CMK (cell line): Measurements from ENCODE around the gene DNAJC21.

Experiments
- DNase-seq: peaks from one replicate; pipeline ENCODE4 v3.0.0-alpha.2; 2010; ENCODE audit warnings: low read depth

Gene DNAJC21

DNA sequence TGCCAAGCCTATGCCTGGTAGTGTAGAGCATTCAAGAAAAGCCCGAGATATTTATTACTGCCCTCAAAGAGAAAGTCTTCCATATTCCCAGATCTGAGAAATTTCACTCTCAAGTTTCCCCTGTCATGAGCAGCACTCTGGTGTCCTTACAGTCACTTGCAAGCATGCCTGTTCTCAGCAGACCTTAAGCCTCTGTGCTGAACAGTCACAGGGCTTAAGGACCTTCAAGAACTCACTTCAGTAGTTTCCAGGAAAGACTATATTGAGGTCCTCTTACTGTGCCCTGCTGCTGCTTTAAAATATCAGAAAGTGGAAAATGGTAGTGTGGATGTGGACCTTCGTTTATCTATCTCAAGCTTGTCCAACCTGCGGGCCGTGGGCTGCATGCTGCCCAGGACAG lies 53.5 kb downstream of the DNAJC21 start:
- no peak for DNase-seq

DNA sequence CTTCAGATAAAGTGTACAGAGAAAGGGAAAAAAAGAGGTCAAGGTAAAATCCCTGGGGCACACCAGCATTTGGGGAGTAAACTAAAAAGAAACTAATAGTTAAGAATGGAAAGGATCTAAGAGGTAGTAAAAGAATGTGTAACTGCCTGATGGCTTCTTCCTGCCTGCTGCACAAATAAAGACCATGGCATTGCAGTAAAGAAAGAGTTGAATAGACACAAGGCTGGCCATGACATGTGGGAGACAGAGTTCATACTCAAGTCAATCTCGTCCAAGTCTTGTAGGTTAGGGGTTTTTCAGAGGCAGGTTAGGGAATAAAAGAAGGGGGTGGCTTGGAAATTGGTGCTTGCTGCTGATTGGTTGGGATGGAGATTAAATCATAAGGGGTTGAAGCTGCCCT lies 57.6 kb downstream of the DNAJC21 start:
- no peak for DNase-seq

DNA sequence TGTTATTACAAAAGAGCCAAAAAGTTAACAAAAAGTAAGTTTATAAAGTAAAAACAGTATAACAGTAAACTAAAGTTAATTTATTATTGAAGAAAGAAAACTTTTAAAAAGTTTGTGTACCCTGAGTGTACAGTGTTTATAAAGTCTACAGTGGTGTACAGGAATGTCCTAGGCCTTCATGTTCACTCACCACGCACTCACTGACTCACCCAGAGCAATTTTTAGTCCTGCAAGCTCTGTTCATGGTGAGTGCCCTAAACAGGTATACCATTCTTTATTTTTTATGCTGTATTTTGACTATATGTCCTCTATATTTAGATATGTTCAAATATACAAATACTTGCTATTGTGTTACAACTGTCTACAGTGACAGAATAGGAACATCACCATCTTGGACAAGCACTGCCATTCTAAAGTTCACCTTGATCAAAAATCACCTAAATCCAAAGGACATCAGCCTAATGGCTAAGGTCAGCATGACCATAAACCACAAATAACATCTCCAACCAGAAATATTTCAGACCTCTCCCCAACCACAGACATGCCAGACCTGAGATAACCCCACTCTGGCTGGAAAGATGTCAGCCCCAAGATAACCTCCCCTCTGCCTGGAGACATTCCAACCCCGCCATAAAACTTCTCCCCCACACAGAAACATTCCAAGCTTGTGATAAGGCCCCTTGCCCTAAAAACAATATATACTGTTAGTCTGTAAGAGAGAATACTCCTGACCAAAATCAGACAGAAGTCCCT lies 62.3 kb downstream of the DNAJC21 start:
- no peak for DNase-seq

DNA sequence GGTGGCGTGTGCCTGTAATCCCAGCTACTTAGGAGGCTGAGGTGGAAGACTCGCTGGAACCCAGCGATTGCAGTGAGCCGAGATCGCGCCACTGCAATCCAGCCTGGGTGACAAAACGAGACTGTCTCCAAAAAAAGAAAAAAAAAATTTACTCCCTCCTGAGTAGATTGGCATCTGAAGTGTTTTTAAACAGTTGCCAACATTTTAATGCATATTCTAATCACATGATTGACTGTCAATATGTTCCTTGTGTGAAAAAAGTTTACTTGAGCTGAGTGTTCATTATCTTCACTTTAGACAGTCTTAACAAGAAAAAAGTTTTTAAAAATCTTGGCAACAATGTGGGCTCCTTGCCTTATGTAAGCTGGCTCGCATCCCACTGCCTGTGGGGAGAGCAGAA lies 64.6 kb downstream of the DNAJC21 start:
- DNase-seq = no peak

DNA sequence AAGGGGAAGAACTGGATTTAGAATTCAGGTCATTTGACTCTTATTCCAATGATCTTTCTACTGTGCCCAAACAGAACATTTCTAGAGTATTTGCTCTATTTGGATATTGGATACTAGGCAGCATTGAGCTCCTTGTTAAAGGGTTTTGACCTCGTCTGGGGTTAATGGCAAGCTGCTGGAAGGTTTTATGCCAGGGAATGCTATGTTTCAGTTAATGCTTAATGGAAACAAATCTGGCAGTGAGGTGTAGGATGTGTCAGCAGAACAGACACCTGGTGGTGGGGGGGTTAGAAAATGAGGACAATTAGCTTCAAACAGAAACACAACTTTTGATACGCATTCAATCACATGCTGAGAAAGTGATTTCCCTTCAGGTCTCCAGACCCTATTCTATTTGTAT lies 66.9 kb downstream of the DNAJC21 start:
- no peak for DNase-seq

DNA sequence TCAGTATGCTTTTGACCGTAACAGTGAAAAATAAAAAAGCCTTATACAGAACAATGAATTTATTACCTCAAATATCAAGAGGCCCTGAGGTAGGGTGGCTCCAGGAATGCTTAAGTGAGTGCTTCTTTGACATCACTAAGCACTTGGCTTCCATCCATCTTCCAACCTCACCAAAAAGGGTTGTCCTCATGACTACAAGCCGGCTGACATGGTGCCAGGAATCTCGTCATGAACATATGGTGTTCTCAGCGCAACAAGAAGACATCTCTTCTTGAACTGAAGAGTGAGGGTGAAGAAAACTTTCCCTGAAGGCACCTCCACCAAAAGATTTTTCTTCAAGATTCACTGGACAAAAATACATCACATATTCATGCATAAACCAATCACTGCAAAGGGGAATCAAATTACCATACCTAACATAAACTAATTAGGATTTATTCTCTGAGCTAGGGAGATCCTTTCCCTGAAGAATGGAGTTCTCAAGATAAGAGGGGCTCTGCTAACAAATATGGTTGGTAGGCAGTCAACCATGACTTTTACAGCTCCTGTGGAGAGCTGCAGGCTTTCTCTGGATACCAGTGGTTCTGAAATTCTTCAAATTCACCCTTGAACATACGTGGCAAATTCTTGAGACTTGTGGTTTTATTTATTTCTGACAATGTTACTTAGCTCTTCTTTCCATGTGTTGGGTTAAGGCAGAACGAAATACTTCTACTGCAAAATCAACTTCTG lies 68.9 kb downstream of the DNAJC21 start:
- no peak for DNase-seq

DNA sequence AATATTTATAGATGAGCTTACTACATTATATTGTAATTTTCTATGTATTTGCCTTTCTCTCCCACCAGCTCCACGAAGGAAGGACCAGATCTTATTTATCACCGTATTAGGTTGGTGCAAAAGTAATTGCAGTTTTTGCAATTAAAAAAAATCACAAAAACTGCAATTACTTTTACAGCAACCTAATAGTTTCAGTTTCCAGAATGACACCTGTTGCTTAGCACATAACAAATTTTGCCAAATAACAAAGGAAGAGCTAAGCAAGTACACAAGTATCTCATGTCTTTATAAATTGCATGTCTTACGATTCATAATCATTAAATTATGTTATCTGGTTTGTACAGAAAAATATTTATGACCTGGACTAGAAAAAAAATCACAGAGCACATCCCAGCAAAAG lies 72.5 kb downstream of the DNAJC21 start:
- no peak for DNase-seq

DNA sequence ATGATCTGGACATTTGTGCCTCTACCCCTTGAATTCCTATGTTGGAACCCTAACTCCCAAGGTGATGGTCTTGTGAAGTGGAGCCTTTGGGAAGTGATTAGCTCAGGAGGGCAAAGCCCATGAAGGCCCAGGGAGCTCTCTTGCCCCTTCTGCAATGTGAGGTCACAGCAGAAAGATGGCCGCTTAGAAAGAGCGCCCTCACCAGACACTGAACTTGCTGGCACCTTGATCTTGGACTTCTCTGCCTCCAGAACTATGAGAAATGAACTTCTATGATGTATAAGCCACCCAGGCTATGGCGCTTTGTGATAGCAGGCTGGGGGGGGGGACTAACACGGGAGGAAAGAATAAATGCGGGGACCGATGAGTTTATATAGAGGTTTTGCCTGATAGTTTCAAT lies 73.1 kb downstream of the DNAJC21 start:
- DNase-seq = no peak

DNA sequence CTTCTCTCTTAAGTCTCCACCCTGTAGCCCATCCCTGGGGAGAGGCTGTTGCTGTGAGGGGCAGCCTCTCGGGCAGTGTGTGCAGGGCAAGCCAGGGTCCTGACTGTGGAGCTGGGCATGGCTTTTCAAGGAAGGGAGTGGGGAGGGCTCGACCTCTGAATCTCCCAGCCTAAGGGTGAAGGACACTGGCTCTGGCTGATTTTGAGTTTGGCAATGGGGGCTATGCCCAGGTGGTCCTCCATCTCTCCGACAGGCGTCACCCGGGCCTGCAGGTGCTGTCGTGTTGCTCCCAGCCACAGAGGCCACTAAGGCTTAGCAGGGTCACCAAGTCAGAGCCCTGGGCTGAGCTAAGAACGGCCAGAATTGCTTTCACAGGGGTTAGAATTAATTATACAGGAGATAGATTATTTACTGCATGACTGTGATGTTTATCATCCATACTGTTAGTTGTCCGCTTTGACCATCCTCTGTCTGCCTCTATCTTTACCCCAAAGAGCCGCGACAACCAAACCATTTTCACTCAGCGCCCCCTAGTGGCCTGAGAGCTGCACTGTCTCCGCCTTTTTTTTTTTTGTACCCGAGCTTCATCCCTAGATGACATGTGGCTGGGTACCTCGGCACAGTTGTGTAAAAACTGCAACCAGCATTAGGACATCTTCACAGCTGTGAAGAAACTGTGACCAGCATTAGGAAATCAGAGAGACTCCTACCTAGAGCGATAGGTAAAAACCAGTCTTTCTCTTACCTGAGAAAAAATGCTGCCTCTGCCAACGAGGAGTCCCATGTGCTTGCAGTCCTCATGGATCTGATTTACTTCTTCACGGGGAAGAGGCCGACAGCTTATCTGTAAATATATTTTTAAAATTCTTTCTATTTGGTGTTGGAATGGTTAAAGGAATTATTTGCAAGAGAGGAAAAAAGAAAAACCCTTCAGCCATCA lies 73.9 kb downstream of the DNAJC21 start:
- peak; percentile 29 for DNase-seq

DNA sequence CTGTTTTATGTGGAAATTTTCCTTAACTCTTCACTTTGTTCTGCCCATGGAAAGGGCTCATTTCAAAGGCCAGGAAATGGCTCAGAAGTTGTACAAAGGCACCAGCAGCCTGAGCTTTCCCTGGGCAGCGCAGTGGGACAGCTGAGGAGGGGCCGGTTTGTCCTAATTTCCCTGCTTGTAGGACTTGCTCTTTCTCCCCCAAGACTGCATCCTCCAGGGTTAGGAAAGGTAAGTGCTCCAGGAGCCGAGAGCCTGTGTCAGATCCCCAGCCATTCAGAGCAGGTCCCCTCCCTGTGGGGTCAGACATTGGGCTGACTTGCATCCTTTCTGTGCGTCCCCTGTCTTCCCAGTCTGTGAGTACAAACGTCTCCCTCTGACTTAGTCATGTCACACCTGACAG lies 74.8 kb downstream of the DNAJC21 start:
- DNase-seq = no peak

DNA sequence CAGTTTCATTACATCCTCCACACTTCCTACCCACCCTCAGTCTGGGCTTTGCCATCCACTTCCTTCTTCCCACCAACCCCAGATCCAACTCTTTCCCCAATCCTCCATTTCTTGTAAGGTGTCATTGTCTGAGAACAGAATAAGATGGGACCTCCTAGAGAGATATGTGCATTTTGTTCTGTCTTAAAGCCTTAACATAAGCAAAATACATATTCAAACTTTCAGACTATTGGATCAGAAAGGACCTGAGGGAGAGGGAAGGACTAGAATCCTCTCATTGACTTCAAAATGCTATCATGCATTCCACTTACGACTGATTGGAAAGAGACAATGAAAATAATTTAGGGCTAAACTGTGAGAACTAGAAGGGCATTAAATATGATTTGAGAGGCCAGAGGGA lies 75.4 kb downstream of the DNAJC21 start:
- no peak for DNase-seq
